ENCODE data around the gene RHEBL1. TPM values are rescaled to one million over a fixed set of nuclear protein-coding genes. Genes with fewer than 3 reads are reported as not detected.
A peak's percentile ranks its signal among the peaks of the same experiment; 100 is the strongest.

Gene RHEBL1
- total and polyA plus RNA-seq, 2 of the 8 experiments (the other 6 are each of a cell fraction or from before 2014, with no cell fraction given), result 7.5 to 9.4 TPM

GRCh38 chr12:49060237-49061156, 9.3 kb downstream of the RHEBL1 start, which contains the start of gene KMT2D (continued):
- TF ChIP-seq PHF8 (conservative IDR thresholded peaks at IDR 0.05; ENCODE audit: low read depth, low read length), result peak; percentile 90
- no peak for TF ChIP-seq KDM1A (IDR thresholded peaks at IDR 0.05; ENCODE audit: borderline replicate concordance, low read length)
- peak; percentile 60; the same call in 1 of the 2 replicates for TF ChIP-seq TCF12 (IDR thresholded peaks at IDR 0.05; ENCODE audit: low read depth, low read length)
- TF ChIP-seq BACH1 (IDR thresholded peaks at IDR 0.05; ENCODE audit: low read length), result peak; percentile 86
- TF ChIP-seq TAF7 (optimal IDR thresholded peaks at IDR 0.05; ENCODE audit: borderline replicate concordance, low read depth, low read length), result peak; percentile 66
- TF ChIP-seq BRCA1 (IDR thresholded peaks at IDR 0.05; ENCODE audit: low read depth, low read length), result no peak
- peak; percentile 78 for TF ChIP-seq ATF2 (IDR thresholded peaks at IDR 0.05; ENCODE audit: low read length)
- TF ChIP-seq NRF1 (IDR thresholded peaks at IDR 0.05; ENCODE audit: low read depth, low read length), result no peak
- peak; percentile 89 for TF ChIP-seq YY1 (IDR thresholded peaks at IDR 0.05; ENCODE audit: low read depth, low read length)
- peak; percentile 95 for TF ChIP-seq SIN3A (conservative IDR thresholded peaks at IDR 0.05 in 1 of 2, IDR thresholded peaks at IDR 0.05 in 1 of 2; ENCODE audit: low read depth in 1 of 2, low read length in 2 of 2)
- peak; percentile 97 for TF ChIP-seq TAF1 (IDR thresholded peaks at IDR 0.05; ENCODE audit: low read depth, low read length)
- no peak for TF ChIP-seq CEBPB (IDR thresholded peaks at IDR 0.05; ENCODE audit: low read depth, low read length)
- peak; percentile 97 for TF ChIP-seq CHD2 (IDR thresholded peaks at IDR 0.05; ENCODE audit: low read length)
- TF ChIP-seq SP4 (IDR thresholded peaks at IDR 0.05; ENCODE audit: low read length), result peak; percentile 91
- peak in 1 of 2 experiments; percentile 20; a peak in 1 of 4 replicates for TF ChIP-seq HDAC2 (IDR thresholded peaks at IDR 0.05; ENCODE audit: borderline replicate concordance in 1 of 2, low read depth in 2 of 2, low read length in 2 of 2)
- no peak for TF ChIP-seq CHD1 (IDR thresholded peaks at IDR 0.05; ENCODE audit: low read depth, low read length)
- TF ChIP-seq RNF2 (IDR thresholded peaks at IDR 0.05; ENCODE audit: borderline replicate concordance, low read depth, low read length, missing control alignments, poor library complexity, severe bottlenecking), result no peak
- TF ChIP-seq RXRA (IDR thresholded peaks at IDR 0.05; ENCODE audit: insufficient read depth, low read depth, low read length), result no peak
- TF ChIP-seq JUN (IDR thresholded peaks at IDR 0.05; ENCODE audit: low read depth, low read length), result no peak
- TF ChIP-seq JUND (IDR thresholded peaks at IDR 0.05; ENCODE audit: low read length), result peak; percentile 77
- peak; percentile 49 for TF ChIP-seq NANOG (IDR thresholded peaks at IDR 0.05; ENCODE audit: insufficient read depth, low read depth, low read length, poor library complexity, severe bottlenecking)

Data from H1 (cell line).